ENCODE data around the gene RASL11A. TPM values are rescaled to one million over a fixed set of nuclear protein-coding genes. Genes with fewer than 3 reads are reported as not detected.

RASL11A gene
- total RNA-seq, 2 donors from 2014 or later = 0.95 to 1.1 TPM

GRCh38 chr13:27311518-27312210 lies 41.0 kb downstream of the RASL11A start:
- Histone ChIP-seq H3K36me3 (ENCODE audit: control insufficient read depth, insufficient read depth, low read length) (no peaks in the 10 kb centered on the region), H3K9ac (ENCODE audit: extremely low read depth, low read length, poor library complexity, severe bottlenecking) (no peak overlapping the region), H3K27ac (ENCODE audit: low read depth, low read length) (no peak overlapping the region), H3K4me3 (ENCODE audit: low read length) (no peak overlapping the region), H3K9me3 (ENCODE audit: control insufficient read depth, low read length) (no peaks in the 10 kb centered on the region), H3K27me3 (ENCODE audit: control insufficient read depth, insufficient read depth, low read length, poor library complexity, severe bottlenecking) (no peaks in the 10 kb centered on the region), H3K4me1 (ENCODE audit: control insufficient read depth, insufficient read depth, low read length) (no peaks in the 10 kb centered on the region)
- DNase-seq = no peak
- 90 to 91% methylated on average over 3 to 6 of the region's 6 CpGs for WGBS, 2 experiments (ENCODE audit: insufficient coverage in 1 of 2, insufficient read length in 1 of 2)
- no peaks in the 10 kb centered on the region for H3K36me3 Mint-ChIP-seq (ENCODE audit: low read depth)
- TF ChIP-seq, protein P1, sequence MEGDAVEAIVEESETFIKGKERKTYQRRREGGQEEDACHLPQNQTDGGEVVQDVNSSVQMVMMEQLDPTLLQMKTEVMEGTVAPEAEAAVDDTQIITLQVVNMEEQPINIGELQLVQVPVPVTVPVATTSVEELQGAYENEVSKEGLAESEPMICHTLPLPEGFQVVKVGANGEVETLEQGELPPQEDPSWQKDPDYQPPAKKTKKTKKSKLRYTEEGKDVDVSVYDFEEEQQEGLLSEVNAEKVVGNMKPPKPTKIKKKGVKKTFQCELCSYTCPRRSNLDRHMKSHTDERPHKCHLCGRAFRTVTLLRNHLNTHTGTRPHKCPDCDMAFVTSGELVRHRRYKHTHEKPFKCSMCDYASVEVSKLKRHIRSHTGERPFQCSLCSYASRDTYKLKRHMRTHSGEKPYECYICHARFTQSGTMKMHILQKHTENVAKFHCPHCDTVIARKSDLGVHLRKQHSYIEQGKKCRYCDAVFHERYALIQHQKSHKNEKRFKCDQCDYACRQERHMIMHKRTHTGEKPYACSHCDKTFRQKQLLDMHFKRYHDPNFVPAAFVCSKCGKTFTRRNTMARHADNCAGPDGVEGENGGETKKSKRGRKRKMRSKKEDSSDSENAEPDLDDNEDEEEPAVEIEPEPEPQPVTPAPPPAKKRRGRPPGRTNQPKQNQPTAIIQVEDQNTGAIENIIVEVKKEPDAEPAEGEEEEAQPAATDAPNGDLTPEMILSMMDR (conservative IDR thresholded peaks at IDR 0.05) = no peak
- no peaks in the 10 kb centered on the region for H3K4me1 Mint-ChIP-seq
- H3K4me3 Mint-ChIP-seq = no peak overlapping the region
- no peak overlapping the region for H3K27ac Mint-ChIP-seq
- H3K9me3 Mint-ChIP-seq = no peaks in the 10 kb centered on the region
- H3K27me3 Mint-ChIP-seq (ENCODE audit: insufficient read depth) = no peaks in the 10 kb centered on the region

GRCh38 chr13:27313770-27314169 lies 43.1 kb downstream of the RASL11A start:
- no peak overlapping the region for H3K27ac Mint-ChIP-seq
- no peaks in the 10 kb centered on the region for H3K4me1 ChIP-seq (ENCODE audit: control insufficient read depth, insufficient read depth, low read length)
- H3K36me3 ChIP-seq (ENCODE audit: control insufficient read depth, insufficient read depth, low read length) = no peaks in the 10 kb centered on the region
- H3K9me3 Mint-ChIP-seq = no peaks in the 10 kb centered on the region
- H3K36me3 Mint-ChIP-seq (ENCODE audit: low read depth) = no peaks in the 10 kb centered on the region
- H3K9me3 ChIP-seq (ENCODE audit: control insufficient read depth, low read length) = no peaks in the 10 kb centered on the region
- no peaks in the 10 kb centered on the region for H3K27me3 Mint-ChIP-seq (ENCODE audit: insufficient read depth)
- H3K4me1 Mint-ChIP-seq = no peaks in the 10 kb centered on the region
- no peak overlapping the region for H3K9ac ChIP-seq (ENCODE audit: extremely low read depth, low read length, poor library complexity, severe bottlenecking)
- no peak overlapping the region for H3K4me3 Mint-ChIP-seq
- WGBS, 2 experiments (ENCODE audit: insufficient coverage in 1 of 2, insufficient read length in 1 of 2) = 83 to 94% methylated on average over 1 of the region's 1 CpG
- no peak overlapping the region for H3K4me3 ChIP-seq (ENCODE audit: low read length)
- no peaks in the 10 kb centered on the region for H3K27me3 ChIP-seq (ENCODE audit: control insufficient read depth, insufficient read depth, low read length, poor library complexity, severe bottlenecking)
- no peak for DNase-seq
- TF ChIP-seq, protein P1 (conservative IDR thresholded peaks at IDR 0.05) = no peak
- no peak overlapping the region for H3K27ac ChIP-seq (ENCODE audit: low read depth, low read length)

DNA sequence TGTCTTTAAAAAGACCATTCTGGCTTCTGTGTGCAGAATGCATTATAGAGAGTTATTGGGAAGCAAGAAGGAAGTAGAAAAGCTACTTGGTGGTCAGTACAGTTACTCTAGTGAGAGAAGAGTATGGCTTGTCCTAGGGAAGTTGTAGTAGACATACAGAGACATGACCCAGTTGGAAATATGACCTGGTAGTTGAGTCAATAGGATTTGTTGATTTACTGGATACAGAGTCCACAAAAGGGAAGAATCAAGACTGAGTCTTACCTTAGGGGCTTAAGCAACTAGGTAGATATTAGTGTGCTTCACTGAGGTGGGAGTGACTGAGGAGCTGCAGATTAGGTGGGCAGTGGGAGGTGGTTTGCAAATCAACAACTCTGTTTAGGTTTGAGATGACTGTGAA lies 48.8 kb downstream of the RASL11A start:
- Mint-ChIP-seq H3K4me1 (no peaks in the 10 kb centered on the region), H3K36me3 (ENCODE audit: low read depth) (no peaks in the 10 kb centered on the region), H3K4me3 (no peak overlapping the region), H3K27me3 (ENCODE audit: insufficient read depth) (peaks cover 2% of the 10 kb centered on the region), H3K9me3 (no peaks in the 10 kb centered on the region), H3K27ac (no peak overlapping the region)
- peaks cover 9% of the 10 kb centered on the region for H3K27me3 ChIP-seq (ENCODE audit: control insufficient read depth, insufficient read depth, low read length, poor library complexity, severe bottlenecking)
- no peaks in the 10 kb centered on the region for H3K9me3 ChIP-seq (ENCODE audit: control insufficient read depth, low read length)
- TF ChIP-seq, protein P1 (conservative IDR thresholded peaks at IDR 0.05) = no peak
- H3K27ac ChIP-seq (ENCODE audit: low read depth, low read length) = no peak overlapping the region
- no peaks in the 10 kb centered on the region for H3K4me1 ChIP-seq (ENCODE audit: control insufficient read depth, insufficient read depth, low read length)
- H3K36me3 ChIP-seq (ENCODE audit: control insufficient read depth, insufficient read depth, low read length) = no peaks in the 10 kb centered on the region
- H3K9ac ChIP-seq (ENCODE audit: extremely low read depth, low read length, poor library complexity, severe bottlenecking) = no peak overlapping the region
- no peak for DNase-seq
- H3K4me3 ChIP-seq (ENCODE audit: low read length) = no peak overlapping the region

Measured in endodermal cell (in vitro differentiated cells).